Measurements from ENCODE around the gene NT5DC3. TPM values are rescaled to one million over a fixed set of nuclear protein-coding genes. Genes with fewer than 3 reads are reported as not detected.

NT5DC3 gene
- total RNA-seq, 2 donors from 2014 or later: 2.3 to 2.4 TPM

DNA sequence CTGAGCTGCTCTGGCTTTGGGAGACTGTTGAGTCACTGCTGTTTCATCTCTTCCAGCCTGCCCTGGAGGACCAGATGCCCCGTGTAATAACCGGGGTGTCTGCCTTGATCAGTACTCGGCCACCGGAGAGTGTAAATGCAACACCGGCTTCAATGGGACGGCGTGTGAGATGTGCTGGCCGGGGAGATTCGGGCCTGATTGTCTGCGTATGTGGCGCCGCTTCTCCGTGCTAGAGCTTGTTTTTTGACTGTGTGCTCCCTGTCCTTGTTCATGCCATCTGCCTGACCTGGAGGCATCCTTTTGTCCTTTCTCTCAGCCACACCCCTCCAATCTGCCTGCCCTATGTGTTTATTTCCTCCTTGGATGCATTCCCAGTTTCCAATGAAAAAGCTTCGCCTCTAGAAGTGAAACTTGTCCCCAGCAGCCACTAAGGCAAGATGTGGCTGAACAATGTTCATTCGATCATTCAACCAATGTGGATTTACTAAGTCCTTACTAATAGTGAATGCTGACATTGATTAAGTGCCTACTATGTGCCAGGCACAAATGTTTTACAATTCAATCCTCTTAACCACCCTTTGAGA lies 98.6 kb downstream of the NT5DC3 start:
- no peak for DNase-seq (ENCODE audit: low spot score)
- Histone ChIP-seq H3K27me3 (no peaks in the 10 kb centered on the region), H3K4me1 (peaks cover 0 to 9% of the 10 kb centered on the region in 2 donors), H3K36me3 (no peaks in the 10 kb centered on the region), H3K9me3 (no peaks in the 10 kb centered on the region), H3K27ac (no peak overlapping the region), H3K4me3 (no peak overlapping the region)
- no peak for TF ChIP-seq CTCF (IDR thresholded peaks at IDR 0.05)

DNA sequence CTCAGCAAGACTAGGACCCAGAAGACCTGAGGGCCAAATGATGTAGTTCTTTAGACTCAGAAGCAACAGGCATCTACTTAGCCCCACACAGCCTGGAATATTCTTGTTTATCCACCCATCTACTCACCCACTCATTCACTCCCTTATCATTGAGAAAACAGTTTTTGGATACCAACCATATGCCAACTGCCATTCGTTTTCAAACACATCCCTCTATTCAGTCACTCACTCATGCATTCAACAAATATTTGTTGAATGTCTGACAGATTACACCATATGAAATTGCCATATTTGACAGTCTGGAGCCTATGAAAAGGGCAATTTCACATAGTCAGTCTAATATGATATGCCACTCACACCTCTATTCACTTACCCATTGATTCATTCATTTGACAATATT lies 103.2 kb downstream of the NT5DC3 start:
- no peak for TF ChIP-seq CTCF (IDR thresholded peaks at IDR 0.05)
- Histone ChIP-seq H3K27ac (no peak overlapping the region), H3K36me3 (no peaks in the 10 kb centered on the region), H3K9me3 (no peaks in the 10 kb centered on the region), H3K4me3 (no peak overlapping the region), H3K4me1 (peaks cover 0 to 9% of the 10 kb centered on the region in 2 donors), H3K27me3 (no peaks in the 10 kb centered on the region)
- DNase-seq (ENCODE audit: low spot score): no peak

- H3K36me3 ChIP-seq: no peaks in the 10 kb centered on the region
- H3K9me3 ChIP-seq: peaks cover 0 to 1% of the 10 kb centered on the region in 2 donors
- TF ChIP-seq CTCF (IDR thresholded peaks at IDR 0.05): no peak
- H3K4me3 ChIP-seq: no peak overlapping the region
- DNase-seq (ENCODE audit: low spot score): no peak
- no peaks in the 10 kb centered on the region for H3K27me3 ChIP-seq
- no peaks in the 10 kb centered on the region for H3K4me1 ChIP-seq
- no peak overlapping the region for H3K27ac ChIP-seq
These were observed 104.5 kb downstream of the NT5DC3 start for GRCh38 chr12:103736572-103736971.

DNA sequence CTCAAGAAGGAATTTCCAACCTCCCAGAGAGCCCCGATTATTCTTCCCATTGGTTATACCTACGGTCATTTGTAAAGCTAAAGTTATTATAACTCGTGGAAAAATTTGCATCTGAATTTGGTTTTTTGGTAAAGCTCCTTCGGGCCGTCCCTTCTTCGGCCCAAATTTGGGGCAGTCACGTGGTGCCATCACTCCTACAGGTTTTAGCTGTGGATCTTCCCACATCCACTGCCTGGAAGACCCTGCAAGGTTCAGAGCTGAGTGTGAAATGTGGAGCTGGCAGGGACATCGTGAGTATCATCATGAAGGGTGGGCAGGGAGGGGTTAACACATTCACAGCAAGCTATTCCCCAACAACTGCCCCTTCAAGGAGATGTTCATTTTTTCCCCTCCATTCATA lies 105.7 kb downstream of the NT5DC3 start:
- Histone ChIP-seq H3K36me3 (no peaks in the 10 kb centered on the region), H3K9me3 (peaks cover 0 to 12% of the 10 kb centered on the region in 2 donors), H3K27me3 (no peaks in the 10 kb centered on the region), H3K4me1 (no peaks in the 10 kb centered on the region), H3K27ac (no peak overlapping the region), H3K4me3 (no peak overlapping the region)
- no peak for DNase-seq (ENCODE audit: low spot score)
- TF ChIP-seq CTCF (IDR thresholded peaks at IDR 0.05): no peak

- no peak for DNase-seq (ENCODE audit: low spot score)
- no peaks in the 10 kb centered on the region for H3K27me3 ChIP-seq
- peaks cover 0 to 12% of the 10 kb centered on the region in 2 donors for H3K9me3 ChIP-seq
- no peaks in the 10 kb centered on the region for H3K4me1 ChIP-seq
- no peak overlapping the region for H3K4me3 ChIP-seq
- TF ChIP-seq CTCF (IDR thresholded peaks at IDR 0.05): no peak
- no peak overlapping the region for H3K27ac ChIP-seq
- H3K36me3 ChIP-seq: no peaks in the 10 kb centered on the region
These were observed 106.2 kb downstream of the NT5DC3 start for GRCh38 chr12:103734863-103735262.

GRCh38 chr12:103731539-103731938 lies 109.5 kb downstream of the NT5DC3 start:
- Histone ChIP-seq H3K9me3 (peaks cover 0 to 12% of the 10 kb centered on the region in 2 donors), H3K36me3 (no peaks in the 10 kb centered on the region), H3K27ac (no peak overlapping the region), H3K4me1 (no peaks in the 10 kb centered on the region), H3K27me3 (no peaks in the 10 kb centered on the region), H3K4me3 (no peak overlapping the region)
- TF ChIP-seq CTCF (IDR thresholded peaks at IDR 0.05): no peak
- no peak for DNase-seq (ENCODE audit: low spot score)

Data from right atrium auricular region (tissue), 2 donors.